Fibroblast of lung (primary cell): Measurements from ENCODE around the gene AGXT. TPM values are rescaled to one million over a fixed set of nuclear protein-coding genes. Genes with fewer than 3 reads are reported as not detected.

ENCODE experiments used
- DNase-seq, 2 donors: peaks; one replicate each; pipeline versions ENCODE4 v3.0.0 to v3.0.0-alpha.2; 2010; ENCODE audit warnings: low read depth in 2 of 2
- H2AFZ ChIP-seq: 2 replicates; pipeline ENCODE4 v1.5.1; 2012; ENCODE audit warnings: low read length, control low read depth, inconsistent platforms
- H3K27ac ChIP-seq: 2 replicates; pipeline ENCODE4 v1.5.1; 2011; ENCODE audit warnings: low read length, control low read depth; ENCODE audit not compliant: insufficient read depth
- H3K27me3 ChIP-seq: 2 replicates; pipeline ENCODE4 v1.5.1; 2011; ENCODE audit warnings: mild to moderate bottlenecking, low read length; ENCODE audit not compliant: control insufficient read depth, insufficient read depth
- H3K36me3 ChIP-seq: 2 replicates; pipeline ENCODE4 v1.5.1; 2011; ENCODE audit warnings: low read length; ENCODE audit not compliant: control insufficient read depth, insufficient read depth
- H3K4me1 ChIP-seq: 2 replicates; pipeline ENCODE4 v1.5.1; 2011; ENCODE audit warnings: low read length; ENCODE audit not compliant: control insufficient read depth, insufficient read depth; ENCODE audit errors: extremely low read depth
- H3K4me2 ChIP-seq: 2 replicates; pipeline ENCODE4 v1.5.1; 2011; ENCODE audit warnings: low read length, control low read depth; ENCODE audit not compliant: insufficient read depth; ENCODE audit errors: extremely low read depth
- H3K4me3 ChIP-seq, 4 experiments: fragments of 200-600 bp in 1 of 4; sonication (generic) in 1 of 4; replicated peaks in 1 of 4; 2 replicates each; pipeline ENCODE4 v1.5.1; 2011 to 2016; ENCODE audit warnings: low read length in 4 of 4, low read depth in 3 of 4, mild to moderate bottlenecking in 3 of 4, control low read depth in 2 of 4, inconsistent platforms in 1 of 4, mixed read lengths in 1 of 4; ENCODE audit not compliant: insufficient read depth in 1 of 4; ENCODE audit errors: control extremely low read depth in 1 of 4
- H3K79me2 ChIP-seq: 2 replicates; pipeline ENCODE4 v1.5.1; 2012; ENCODE audit warnings: mild to moderate bottlenecking, low read length, inconsistent platforms; ENCODE audit not compliant: control insufficient read depth, insufficient read depth
- H3K9ac ChIP-seq: 2 replicates; pipeline ENCODE4 v1.5.1; 2011; ENCODE audit warnings: mild to moderate bottlenecking, low read length, control low read depth; ENCODE audit not compliant: insufficient read depth
- H3K9me3 ChIP-seq: 2 replicates; pipeline ENCODE4 v1.5.1; 2012; ENCODE audit warnings: low read depth, low read length; ENCODE audit not compliant: control insufficient read depth, insufficient read depth
- H4K20me1 ChIP-seq: 2 replicates; pipeline ENCODE4 v1.5.1; 2011; ENCODE audit warnings: low read length; ENCODE audit not compliant: control insufficient read depth, insufficient read depth; ENCODE audit errors: extremely low read depth
- EZH2 ChIP-seq: IDR thresholded peaks from 2 replicates; pipeline ENCODE4 v1.5.1; 2012; ENCODE audit warnings: low read length, control low read depth, mild to moderate bottlenecking; ENCODE audit errors: missing control alignments
- polyA plus RNA-seq, 2 donors: library from polyadenylated mRNA; depleted of rRNA in 1 of 2; stranded (reverse) in 1 of 2; unstranded in 1 of 2; fragments of >200 nt; gene quantifications; 2 replicates each; pipeline ENCODE4 v1.2.1, GENCODE V29; 2011 to 2012; ENCODE audit warnings: missing spikeins in 1 of 2
- total RNA-seq: library from RNA; depleted of rRNA; stranded (reverse); fragments of >200 nt; gene quantifications from 2 replicates; pipeline ENCODE4 v1.2.1, GENCODE V29; 2014
- TF ChIP-seq, protein P1 (sequence below), 2 donors: IDR thresholded peaks in 1 of 2; conservative IDR thresholded peaks in 1 of 2; 1 replicate in 1 of 2; 2 replicates in 1 of 2; pipeline ENCODE4 v1.5.1; 2011 to 2012; ENCODE audit warnings: low read length in 2 of 2, control low read depth in 1 of 2, inconsistent platforms in 1 of 2, low read depth in 1 of 2, mild to moderate bottlenecking in 1 of 2

AGXT gene
- total and polyA plus RNA-seq, 2 donors (not counting 1 experiment from before 2014, with no cell fraction given): not detected

DNA sequence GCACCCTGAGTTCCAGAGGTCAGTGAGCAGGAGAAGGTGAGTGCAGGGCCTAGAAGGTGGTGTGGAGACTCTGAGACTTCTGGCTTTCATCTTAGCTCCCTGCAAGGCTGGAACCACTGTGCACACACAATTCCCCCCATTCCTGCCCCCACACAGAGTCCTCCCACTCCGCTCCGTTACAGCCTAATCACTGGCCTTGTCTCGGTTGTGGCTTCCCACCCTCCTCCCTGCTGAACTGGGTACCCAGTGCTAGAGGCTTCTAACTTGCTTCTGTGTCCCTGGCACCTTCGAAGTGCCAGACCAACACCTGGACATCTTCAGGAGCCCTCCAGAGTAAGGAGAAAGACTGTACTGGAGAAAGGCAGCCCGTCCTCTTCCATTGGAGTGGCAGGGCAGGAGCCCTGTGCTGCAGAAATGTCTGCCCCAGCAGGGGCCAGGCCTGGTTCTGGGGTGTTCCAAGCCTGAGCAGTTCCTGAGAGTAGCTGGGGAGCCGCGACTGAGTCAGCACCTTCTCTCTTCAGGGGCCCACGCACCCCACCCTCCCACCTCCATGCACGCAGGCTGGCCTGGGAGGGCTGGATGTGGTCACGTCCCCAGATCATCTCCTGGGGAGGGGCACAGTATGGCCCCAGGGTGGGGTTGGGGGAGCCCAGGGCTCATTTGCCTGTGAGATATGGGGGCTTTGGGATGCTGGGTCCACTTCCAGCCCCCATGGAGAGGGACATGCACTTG is 60.9 kb downstream of the AGXT start:
- Histone ChIP-seq H3K9me3 (no peaks in the 10 kb centered on the region), H3K36me3 (no peaks in the 10 kb centered on the region), H3K4me2 (no peak overlapping the region), H3K79me2 (no peaks in the 10 kb centered on the region), H2AFZ (no peak overlapping the region), H3K4me3 (no peak overlapping the region), H3K9ac (no peak overlapping the region), H4K20me1 (no peaks in the 10 kb centered on the region), H3K27ac (no peak overlapping the region), H3K4me1 (no peaks in the 10 kb centered on the region), H3K27me3 (no peaks in the 10 kb centered on the region)
- TF ChIP-seq, protein P1, sequence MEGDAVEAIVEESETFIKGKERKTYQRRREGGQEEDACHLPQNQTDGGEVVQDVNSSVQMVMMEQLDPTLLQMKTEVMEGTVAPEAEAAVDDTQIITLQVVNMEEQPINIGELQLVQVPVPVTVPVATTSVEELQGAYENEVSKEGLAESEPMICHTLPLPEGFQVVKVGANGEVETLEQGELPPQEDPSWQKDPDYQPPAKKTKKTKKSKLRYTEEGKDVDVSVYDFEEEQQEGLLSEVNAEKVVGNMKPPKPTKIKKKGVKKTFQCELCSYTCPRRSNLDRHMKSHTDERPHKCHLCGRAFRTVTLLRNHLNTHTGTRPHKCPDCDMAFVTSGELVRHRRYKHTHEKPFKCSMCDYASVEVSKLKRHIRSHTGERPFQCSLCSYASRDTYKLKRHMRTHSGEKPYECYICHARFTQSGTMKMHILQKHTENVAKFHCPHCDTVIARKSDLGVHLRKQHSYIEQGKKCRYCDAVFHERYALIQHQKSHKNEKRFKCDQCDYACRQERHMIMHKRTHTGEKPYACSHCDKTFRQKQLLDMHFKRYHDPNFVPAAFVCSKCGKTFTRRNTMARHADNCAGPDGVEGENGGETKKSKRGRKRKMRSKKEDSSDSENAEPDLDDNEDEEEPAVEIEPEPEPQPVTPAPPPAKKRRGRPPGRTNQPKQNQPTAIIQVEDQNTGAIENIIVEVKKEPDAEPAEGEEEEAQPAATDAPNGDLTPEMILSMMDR (conservative IDR thresholded peaks at IDR 0.05 in 1 of 2, IDR thresholded peaks at IDR 0.05 in 1 of 2; ENCODE audit: low read depth in 1 of 2, low read length in 2 of 2): no peak
- no peak for TF ChIP-seq EZH2
- no peak for DNase-seq

Other genes starting within 250 kb of the AGXT start
- 1.0 and 1.2 TPM in 2 replicates for gene GPR35, start 243.3 kb upstream of the AGXT start, total RNA-seq
- gene GPR35, start 243.3 kb upstream of the AGXT start, polyA plus RNA-seq: 0.09 TPM in 1 of 2 replicates, not detected in the other
- not detected in 2 replicates for gene AQP12B, start 185.9 kb upstream of the AGXT start, total RNA-seq
- not detected in 2 replicates for gene AQP12B, start 185.9 kb upstream of the AGXT start, polyA plus RNA-seq
- not detected in 2 replicates for gene AQP12A, start 177.0 kb upstream of the AGXT start, total RNA-seq
- not detected in 2 replicates for gene AQP12A, start 177.0 kb upstream of the AGXT start, polyA plus RNA-seq
- gene KIF1A, start 48.6 kb upstream of the AGXT start, total RNA-seq: not detected in 2 replicates
- gene KIF1A, start 48.6 kb upstream of the AGXT start, polyA plus RNA-seq: 0.01 and 0.05 TPM in 2 replicates
- not detected in 2 replicates for gene MAB21L4, start 27.3 kb downstream of the AGXT start, total RNA-seq
- gene MAB21L4, start 27.3 kb downstream of the AGXT start, polyA plus RNA-seq: not detected in 2 replicates
- gene CROCC2, start 37.5 kb downstream of the AGXT start, total RNA-seq: 0.33 and 0.51 TPM in 2 replicates
- 0.02 and 0.12 TPM in 2 replicates for gene CROCC2, start 37.5 kb downstream of the AGXT start, polyA plus RNA-seq
- gene SNED1, start 129.8 kb downstream of the AGXT start, total RNA-seq: 39.5 and 53.2 TPM in 2 replicates
- 10.1 and 27.2 TPM in 2 replicates for gene SNED1, start 129.8 kb downstream of the AGXT start, polyA plus RNA-seq
- 29.0 and 31.7 TPM in 2 replicates for gene MTERF4, start 233.5 kb downstream of the AGXT start, total RNA-seq
- 35.5 and 38.9 TPM in 2 replicates for gene MTERF4, start 233.5 kb downstream of the AGXT start, polyA plus RNA-seq